Gastrocnemius medialis (tissue), 4 donors: ENCODE data around the gene CHRD.

Source experiments
- POLR2A ChIP-seq, 2 donors: fragments of 450-650 bp; IDR thresholded peaks; one replicate each; pipeline ENCODE4 v1.6.1; 2017; ENCODE audit warnings: antibody characterized with exemption in 2 of 2, mild to moderate bottlenecking in 2 of 2, moderate library complexity in 2 of 2
- TF ChIP-seq, protein P1 (sequence below), 5 experiments: fragments of 450-650 bp in 3 of 5; fragments of 200-600 bp in 2 of 5; sonication (generic) in 2 of 5; IDR thresholded peaks in 4 of 5; conservative IDR thresholded peaks in 1 of 5; 1 replicate in 4 of 5; 2 replicates in 1 of 5; pipeline ENCODE4 v1.5.1; 2016 to 2019; ENCODE audit warnings: antibody characterized with exemption in 5 of 5, mild to moderate bottlenecking in 3 of 5, moderate library complexity in 3 of 5

DNA sequence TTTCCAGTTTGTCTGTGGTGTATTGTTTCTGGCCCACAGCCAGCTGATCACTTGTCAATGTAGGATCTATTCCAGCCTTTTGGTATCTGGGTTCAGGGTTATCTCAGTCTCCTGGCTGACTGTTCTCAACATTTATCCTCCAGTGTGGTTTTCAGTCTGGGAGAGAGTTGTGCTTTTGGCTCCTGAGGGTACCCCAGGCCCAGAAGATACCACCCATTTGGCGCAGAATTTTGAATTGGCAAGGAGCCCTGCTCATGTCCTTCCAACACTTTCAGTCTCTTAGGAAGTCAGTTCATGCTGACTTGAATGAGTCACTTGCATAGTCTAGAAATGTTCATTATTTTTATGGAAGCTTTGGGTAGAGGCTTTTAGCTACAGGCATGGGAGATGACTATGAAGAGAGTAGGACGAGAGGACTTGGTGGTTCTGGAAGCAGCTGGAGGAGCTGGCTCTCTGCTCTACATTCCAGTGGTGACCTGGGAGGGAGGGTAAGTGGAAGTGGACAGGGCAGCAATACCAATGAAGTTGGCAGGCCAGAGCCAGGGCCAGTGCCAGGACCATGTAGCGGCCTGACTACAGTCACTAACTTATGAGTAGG is 11.2 kb upstream of the CHRD start:
- TF ChIP-seq, protein P1, sequence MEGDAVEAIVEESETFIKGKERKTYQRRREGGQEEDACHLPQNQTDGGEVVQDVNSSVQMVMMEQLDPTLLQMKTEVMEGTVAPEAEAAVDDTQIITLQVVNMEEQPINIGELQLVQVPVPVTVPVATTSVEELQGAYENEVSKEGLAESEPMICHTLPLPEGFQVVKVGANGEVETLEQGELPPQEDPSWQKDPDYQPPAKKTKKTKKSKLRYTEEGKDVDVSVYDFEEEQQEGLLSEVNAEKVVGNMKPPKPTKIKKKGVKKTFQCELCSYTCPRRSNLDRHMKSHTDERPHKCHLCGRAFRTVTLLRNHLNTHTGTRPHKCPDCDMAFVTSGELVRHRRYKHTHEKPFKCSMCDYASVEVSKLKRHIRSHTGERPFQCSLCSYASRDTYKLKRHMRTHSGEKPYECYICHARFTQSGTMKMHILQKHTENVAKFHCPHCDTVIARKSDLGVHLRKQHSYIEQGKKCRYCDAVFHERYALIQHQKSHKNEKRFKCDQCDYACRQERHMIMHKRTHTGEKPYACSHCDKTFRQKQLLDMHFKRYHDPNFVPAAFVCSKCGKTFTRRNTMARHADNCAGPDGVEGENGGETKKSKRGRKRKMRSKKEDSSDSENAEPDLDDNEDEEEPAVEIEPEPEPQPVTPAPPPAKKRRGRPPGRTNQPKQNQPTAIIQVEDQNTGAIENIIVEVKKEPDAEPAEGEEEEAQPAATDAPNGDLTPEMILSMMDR (IDR thresholded peaks at IDR 0.05 in 4 of 5, conservative IDR thresholded peaks at IDR 0.05 in 1 of 5), result no peak
- TF ChIP-seq POLR2A (IDR thresholded peaks at IDR 0.05), result no peak
